Activated CD8-positive, alpha-beta memory T cell treated with anti-CD3 and anti-CD28 coated beads, Interleukin-2, amount 50 U/mL, for 4 hours (primary cell): Measurements from ENCODE around the gene PRAMEF18.
"Not testable (repeated sequence)": the region's sequence is repeated elsewhere in the genome, so short reads cannot be mapped to it uniquely, and the experiment has no call there.

ENCODE experiments used
- DNase-seq: peaks from one replicate; pipeline ENCODE4 v3.0.0-alpha.2; 2020

PRAMEF18 gene

GRCh38 chr1:13225675-13226204 is at the start of gene PRAMEF18:
Gene PRAMEF18, minus strand, starts transcription at chr1:13226154. Its CDS starts 48 bp downstream, at chr1:13226106.
- DNase-seq = not testable (repeated sequence)

- not testable (repeated sequence) for DNase-seq
Measured at GRCh38 chr1:13265124-13265523, 39.2 kb upstream of the PRAMEF18 start.

GRCh38 chr1:13253898-13254297 is 27.9 kb upstream of the PRAMEF18 start, which contains the start of gene PRAMEF5:
Gene PRAMEF5, plus strand, starts transcription at chr1:13254198. Its CDS starts 5,071 bp downstream, at chr1:13259269.
- not testable (repeated sequence) for DNase-seq

GRCh38 chr1:13247122-13247521 is 21.2 kb upstream of the PRAMEF18 start:
- DNase-seq = not testable (repeated sequence)

- DNase-seq = not testable (repeated sequence)
Measured at GRCh38 chr1:13246554-13246871, 20.6 kb upstream of the PRAMEF18 start.

- DNase-seq = not testable (repeated sequence)
Measured at GRCh38 chr1:13245841-13246553, 20.0 kb upstream of the PRAMEF18 start.

- DNase-seq = not testable (repeated sequence)
Measured at GRCh38 chr1:13243536-13244263, 17.7 kb upstream of the PRAMEF18 start.

GRCh38 chr1:13239633-13240032 is 13.7 kb upstream of the PRAMEF18 start:
- not testable (repeated sequence) for DNase-seq

- not testable (repeated sequence) for DNase-seq
Measured at GRCh38 chr1:13237572-13237971, 11.6 kb upstream of the PRAMEF18 start.

GRCh38 chr1:13234057-13234456 is 8.1 kb upstream of the PRAMEF18 start:
- not testable (repeated sequence) for DNase-seq

GRCh38 chr1:13232056-13232455 is 6.1 kb upstream of the PRAMEF18 start:
- DNase-seq = not testable (repeated sequence)

GRCh38 chr1:13231061-13231750 is 5.3 kb upstream of the PRAMEF18 start:
- not testable (repeated sequence) for DNase-seq

- DNase-seq = not testable (repeated sequence)
Measured at GRCh38 chr1:13230601-13231000, 4.6 kb upstream of the PRAMEF18 start.

- DNase-seq = not testable (repeated sequence)
Measured at GRCh38 chr1:13230096-13230495, 4.1 kb upstream of the PRAMEF18 start.

- DNase-seq = peak; percentile 25
Measured at GRCh38 chr1:13228343-13228781, 2.4 kb upstream of the PRAMEF18 start.

GRCh38 chr1:13227271-13228055 is 1.5 kb upstream of the PRAMEF18 start:
- DNase-seq = not testable (repeated sequence)

GRCh38 chr1:13224480-13225060 is 1.4 kb downstream of the PRAMEF18 start:
- no peak for DNase-seq

GRCh38 chr1:13222788-13223187 is 3.2 kb downstream of the PRAMEF18 start:
- not testable (repeated sequence) for DNase-seq

GRCh38 chr1:13219203-13219602 is 6.8 kb downstream of the PRAMEF18 start:
- DNase-seq = not testable (repeated sequence)

- not testable (repeated sequence) for DNase-seq
Measured at GRCh38 chr1:13216619-13217018, 9.3 kb downstream of the PRAMEF18 start.

GRCh38 chr1:13208712-13209111 is 17.2 kb downstream of the PRAMEF18 start:
- DNase-seq = not testable (repeated sequence)

- DNase-seq = not testable (repeated sequence)
Measured at GRCh38 chr1:13201309-13201708, 24.6 kb downstream of the PRAMEF18 start, which contains the start of gene PRAMEF13. Gene PRAMEF13, minus strand, starts transcription at chr1:13201409. Its CDS starts 1,820 bp downstream, at chr1:13199589.
